Type B pancreatic cell (in vitro differentiated cells): ENCODE measurements around the gene JMJD4. TPM values are rescaled to one million over a fixed set of nuclear protein-coding genes. Genes with fewer than 3 reads are reported as not detected.
"Not testable (repeated sequence)": the region's sequence is repeated elsewhere in the genome, so short reads cannot be mapped to it uniquely, and the experiment has no call there.

Source experiments
- DNase-seq: peaks from one replicate; pipeline ENCODE4 v3.0.0; 2021; ENCODE audit warnings: mixed read lengths; ENCODE audit not compliant: unreplicated experiment; ENCODE audit errors: extremely low spot score
- H3K27ac Mint-ChIP-seq: 2 replicates; pipeline ENCODE4 v1.8.0; 2021; ENCODE audit warnings: mild to moderate bottlenecking, mixed read lengths
- H3K27me3 Mint-ChIP-seq: 2 replicates; pipeline ENCODE4 v1.8.0; 2021; ENCODE audit warnings: mixed read lengths
- H3K36me3 Mint-ChIP-seq: 2 replicates; pipeline ENCODE4 v1.8.0; 2021; ENCODE audit warnings: mixed read lengths
- H3K4me1 Mint-ChIP-seq: one replicate; pipeline ENCODE4 v1.8.0; 2021; ENCODE audit warnings: mixed read lengths; ENCODE audit not compliant: unreplicated experiment
- H3K4me3 Mint-ChIP-seq: 2 replicates; pipeline ENCODE4 v1.8.0; 2021; ENCODE audit warnings: mild to moderate bottlenecking, mixed read lengths
- H3K9me3 Mint-ChIP-seq: 2 replicates; pipeline ENCODE4 v1.8.0; 2021; ENCODE audit warnings: mixed read lengths
- total RNA-seq: library from RNA; stranded (reverse); gene quantifications from 2 replicates; pipeline ENCODE4 v1.2.1, GENCODE V29; 2021; ENCODE audit warnings: low replicate concordance
- TF ChIP-seq, protein P1 (sequence below): fragments of 200-600 bp; sonication (generic); conservative IDR thresholded peaks from 2 replicates; pipeline ENCODE4 v1.5.0; 2021; ENCODE audit warnings: antibody characterized with exemption, mild to moderate bottlenecking

The JMJD4 gene
- total RNA-seq, 1 donor from 2014 or later = 23.5 TPM

DNA sequence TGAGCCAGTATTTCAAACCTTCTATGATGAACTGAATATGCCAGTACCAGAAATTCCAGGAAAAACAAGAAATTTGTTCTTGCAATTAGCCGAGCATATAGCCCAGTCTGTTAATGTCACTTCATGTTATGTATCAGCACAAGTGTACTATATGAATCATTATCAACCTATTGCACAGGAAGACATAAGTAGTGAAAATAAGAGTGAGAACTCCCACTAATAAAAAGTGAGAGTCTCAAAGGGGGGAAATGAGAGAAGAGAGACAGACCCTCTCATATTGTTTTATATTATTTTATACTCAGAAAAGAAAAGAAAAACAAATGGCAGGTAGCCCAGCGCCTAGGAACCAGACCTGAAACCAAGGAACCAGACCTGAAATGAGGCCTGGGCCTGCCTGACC is 16.2 kb downstream of the JMJD4 start:
- Mint-ChIP-seq H3K36me3 (peaks cover 15% of the 10 kb centered on the region), H3K4me1 (no peaks in the 10 kb centered on the region), H3K9me3 (peaks cover 44% of the 10 kb centered on the region), H3K4me3 (no peak overlapping the region), H3K27me3 (no peaks in the 10 kb centered on the region), H3K27ac (no peak overlapping the region)
- TF ChIP-seq, protein P1, sequence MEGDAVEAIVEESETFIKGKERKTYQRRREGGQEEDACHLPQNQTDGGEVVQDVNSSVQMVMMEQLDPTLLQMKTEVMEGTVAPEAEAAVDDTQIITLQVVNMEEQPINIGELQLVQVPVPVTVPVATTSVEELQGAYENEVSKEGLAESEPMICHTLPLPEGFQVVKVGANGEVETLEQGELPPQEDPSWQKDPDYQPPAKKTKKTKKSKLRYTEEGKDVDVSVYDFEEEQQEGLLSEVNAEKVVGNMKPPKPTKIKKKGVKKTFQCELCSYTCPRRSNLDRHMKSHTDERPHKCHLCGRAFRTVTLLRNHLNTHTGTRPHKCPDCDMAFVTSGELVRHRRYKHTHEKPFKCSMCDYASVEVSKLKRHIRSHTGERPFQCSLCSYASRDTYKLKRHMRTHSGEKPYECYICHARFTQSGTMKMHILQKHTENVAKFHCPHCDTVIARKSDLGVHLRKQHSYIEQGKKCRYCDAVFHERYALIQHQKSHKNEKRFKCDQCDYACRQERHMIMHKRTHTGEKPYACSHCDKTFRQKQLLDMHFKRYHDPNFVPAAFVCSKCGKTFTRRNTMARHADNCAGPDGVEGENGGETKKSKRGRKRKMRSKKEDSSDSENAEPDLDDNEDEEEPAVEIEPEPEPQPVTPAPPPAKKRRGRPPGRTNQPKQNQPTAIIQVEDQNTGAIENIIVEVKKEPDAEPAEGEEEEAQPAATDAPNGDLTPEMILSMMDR = no peak
- no peak for DNase-seq

DNA sequence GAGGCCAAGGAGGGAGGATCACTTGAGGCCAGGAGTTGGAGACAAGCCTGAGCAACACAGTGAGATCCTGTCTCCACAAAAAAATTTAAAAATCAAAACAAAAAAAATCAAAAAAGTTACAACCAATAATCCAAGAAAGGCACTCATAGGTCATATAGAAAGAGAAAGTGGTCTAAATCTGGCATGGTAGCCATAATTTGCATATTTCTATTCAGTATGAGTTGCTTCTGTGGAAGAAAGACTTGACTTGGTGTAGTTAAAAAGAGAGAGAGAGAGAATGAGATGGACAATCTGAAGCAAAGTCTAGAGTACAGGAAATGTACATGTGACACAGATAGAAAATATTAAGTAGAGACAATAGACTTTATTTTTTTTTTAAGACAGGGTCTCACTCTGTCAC is 22.5 kb downstream of the JMJD4 start:
- TF ChIP-seq, protein P1 = no peak
- Mint-ChIP-seq H3K4me1 (no peaks in the 10 kb centered on the region), H3K36me3 (no peaks in the 10 kb centered on the region), H3K27ac (no peak overlapping the region), H3K4me3 (no peak overlapping the region), H3K27me3 (no peaks in the 10 kb centered on the region), H3K9me3 (peaks cover 17% of the 10 kb centered on the region)
- no peak for DNase-seq

DNA sequence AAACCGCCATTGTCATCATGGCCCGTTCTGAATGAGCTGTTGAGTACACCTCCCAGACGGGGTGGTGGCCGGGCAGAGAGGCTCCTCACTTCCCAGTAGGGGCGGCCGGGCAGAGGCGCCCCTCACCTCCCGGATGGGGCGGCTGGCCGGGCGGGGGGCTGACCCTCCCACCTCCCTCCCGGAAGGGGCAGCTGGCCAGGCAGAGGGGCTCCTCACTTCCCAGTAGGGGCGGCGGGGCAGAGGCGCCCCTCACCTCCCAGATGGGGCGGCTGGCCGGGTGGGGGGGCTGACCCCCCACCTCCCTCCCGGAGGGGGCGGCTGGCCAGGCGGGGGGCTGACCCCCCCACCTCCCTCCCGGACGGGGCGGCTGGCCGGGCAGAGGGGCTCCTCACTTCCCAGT is 24.6 kb downstream of the JMJD4 start:
- not testable (repeated sequence) for H3K36me3 Mint-ChIP-seq, DNase-seq, H3K4me3 Mint-ChIP-seq, H3K27ac Mint-ChIP-seq, H3K27me3 Mint-ChIP-seq, H3K4me1 Mint-ChIP-seq, H3K9me3 Mint-ChIP-seq

DNA sequence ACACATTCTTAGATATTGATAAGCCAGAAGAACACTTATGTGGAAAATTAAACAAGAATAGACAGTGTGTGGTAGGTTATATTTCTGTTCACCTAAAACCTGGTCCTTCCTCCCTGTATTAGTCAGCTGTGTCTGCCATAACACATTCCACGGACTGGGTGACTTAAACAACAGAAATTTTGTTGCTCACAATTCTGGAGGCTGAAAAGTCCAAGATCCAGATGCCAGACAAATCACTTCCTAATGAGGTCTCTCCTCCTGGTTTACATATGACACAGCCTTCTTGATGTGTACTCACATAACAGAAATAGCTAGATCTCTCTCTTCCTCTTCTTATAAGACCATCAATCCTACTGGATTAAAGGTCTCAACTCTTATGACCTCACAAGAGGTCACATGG is 25.7 kb downstream of the JMJD4 start:
- Mint-ChIP-seq H3K36me3 (no peaks in the 10 kb centered on the region), H3K9me3 (peaks cover 5% of the 10 kb centered on the region), H3K4me1 (no peaks in the 10 kb centered on the region), H3K27ac (no peak overlapping the region), H3K4me3 (no peak overlapping the region), H3K27me3 (no peaks in the 10 kb centered on the region)
- no peak for DNase-seq
- TF ChIP-seq, protein P1 = no peak

DNA sequence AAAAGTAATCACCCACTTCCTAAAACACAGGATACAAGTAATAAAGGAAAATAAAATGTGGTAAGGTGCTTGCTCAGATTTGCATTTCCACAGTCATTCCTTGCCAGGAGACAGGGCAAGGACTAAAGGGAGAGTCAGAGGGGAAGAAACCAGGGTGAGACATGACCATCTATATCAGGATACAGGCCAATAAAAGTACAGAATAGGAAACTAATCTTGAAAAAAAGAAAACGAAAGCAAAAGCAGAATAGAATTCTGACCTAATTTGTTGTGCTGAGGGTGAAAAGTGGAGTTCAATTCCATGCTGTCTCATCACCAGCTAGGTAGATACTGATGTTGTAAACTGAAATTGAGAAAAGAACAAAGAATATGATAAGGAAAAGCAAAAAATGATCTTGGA is 27.3 kb downstream of the JMJD4 start:
- peaks cover 4% of the 10 kb centered on the region for H3K9me3 Mint-ChIP-seq
- H3K27me3 Mint-ChIP-seq = no peaks in the 10 kb centered on the region
- no peak for DNase-seq
- TF ChIP-seq, protein P1 = no peak
- H3K4me3 Mint-ChIP-seq = no peak overlapping the region
- no peak overlapping the region for H3K27ac Mint-ChIP-seq
- H3K4me1 Mint-ChIP-seq = no peaks in the 10 kb centered on the region
- H3K36me3 Mint-ChIP-seq = no peaks in the 10 kb centered on the region

DNA sequence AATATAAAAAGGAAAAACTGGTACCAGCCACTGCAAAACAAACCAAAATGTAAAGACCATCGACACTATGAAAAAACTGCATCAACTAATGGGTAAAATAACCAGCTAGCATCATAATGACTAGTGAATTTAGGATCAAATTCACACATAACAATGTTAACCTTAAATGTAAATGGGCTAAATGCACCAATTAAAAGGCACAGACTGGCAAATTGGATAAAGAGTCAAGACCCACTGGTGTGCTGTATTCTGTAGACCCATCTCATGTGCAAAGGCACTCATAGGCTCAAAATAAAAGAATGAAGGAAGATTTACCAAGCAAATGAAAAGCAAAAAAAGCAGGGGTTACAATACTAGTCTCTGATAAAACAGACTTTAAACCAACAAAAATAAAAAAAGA is 33.5 kb downstream of the JMJD4 start:
- peaks cover 20% of the 10 kb centered on the region for H3K9me3 Mint-ChIP-seq
- H3K27me3 Mint-ChIP-seq = not testable (repeated sequence)

DNA sequence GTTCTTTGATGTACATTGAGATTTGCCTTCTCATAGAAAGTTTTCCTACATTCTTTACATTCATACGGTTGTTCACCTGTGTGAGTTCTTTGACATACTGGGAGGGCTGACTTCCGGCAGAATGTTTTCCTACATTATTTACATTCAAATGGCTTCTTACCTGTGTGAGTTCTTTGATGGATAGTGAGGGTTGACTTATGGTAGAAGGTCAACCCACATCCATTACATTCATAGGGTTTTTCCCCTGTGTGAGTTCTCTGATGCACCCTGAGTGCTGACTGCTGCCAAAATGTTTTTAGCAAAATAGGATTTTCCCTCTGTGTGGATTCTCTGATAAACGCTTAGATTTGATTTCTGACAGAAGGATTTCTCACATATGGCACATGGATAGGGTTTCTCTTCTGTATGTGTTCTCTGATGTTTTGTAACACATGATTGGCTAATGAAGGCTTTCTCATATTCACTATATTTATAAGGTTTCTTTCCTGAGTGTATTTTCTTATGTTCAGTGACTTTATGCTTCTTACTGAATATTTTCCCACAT is 37.7 kb downstream of the JMJD4 start:
- Mint-ChIP-seq H3K4me3 (no peak overlapping the region), H3K36me3 (no peaks in the 10 kb centered on the region), H3K27me3 (peaks cover 5% of the 10 kb centered on the region), H3K9me3 (peaks cover 17% of the 10 kb centered on the region), H3K27ac (no peak overlapping the region), H3K4me1 (no peaks in the 10 kb centered on the region)
- TF ChIP-seq, protein P1 = no peak
- no peak for DNase-seq

More for the DNA sequence above, 33.5 kb downstream of the JMJD4 start:
- H3K4me3 Mint-ChIP-seq, DNase-seq, H3K27ac Mint-ChIP-seq, H3K4me1 Mint-ChIP-seq, H3K36me3 Mint-ChIP-seq: not testable (repeated sequence)
